GM18861 (cell line): ENCODE measurements around the gene KLF13.

Source experiments
- ATAC-seq: cut with Tn5 transposase; IDR thresholded peaks from one replicate; pipeline ENCODE4 v1.9.1; 2021; ENCODE audit not compliant: unreplicated experiment

The KLF13 gene

DNA sequence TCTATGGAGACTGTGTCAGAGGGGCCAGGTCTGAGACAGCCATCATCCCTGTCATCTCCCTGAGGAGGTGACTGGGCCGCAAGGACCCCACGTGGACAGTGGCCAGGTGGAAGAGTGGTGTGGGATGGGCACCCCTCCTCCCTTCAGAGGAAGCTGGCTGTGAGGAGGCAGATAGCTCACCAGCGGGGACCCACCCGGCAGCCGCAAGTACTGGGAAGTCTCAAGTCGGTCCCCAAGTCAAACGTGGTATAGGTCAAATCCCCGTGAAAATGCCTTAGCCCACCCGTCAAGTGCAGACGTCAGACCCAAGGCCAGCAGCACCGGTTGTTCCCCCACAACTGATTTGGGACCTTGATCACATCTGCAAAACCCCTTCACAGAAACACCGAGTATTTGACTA, 12.3 kb upstream of the KLF13 start:
- ATAC-seq, result no peak

DNA sequence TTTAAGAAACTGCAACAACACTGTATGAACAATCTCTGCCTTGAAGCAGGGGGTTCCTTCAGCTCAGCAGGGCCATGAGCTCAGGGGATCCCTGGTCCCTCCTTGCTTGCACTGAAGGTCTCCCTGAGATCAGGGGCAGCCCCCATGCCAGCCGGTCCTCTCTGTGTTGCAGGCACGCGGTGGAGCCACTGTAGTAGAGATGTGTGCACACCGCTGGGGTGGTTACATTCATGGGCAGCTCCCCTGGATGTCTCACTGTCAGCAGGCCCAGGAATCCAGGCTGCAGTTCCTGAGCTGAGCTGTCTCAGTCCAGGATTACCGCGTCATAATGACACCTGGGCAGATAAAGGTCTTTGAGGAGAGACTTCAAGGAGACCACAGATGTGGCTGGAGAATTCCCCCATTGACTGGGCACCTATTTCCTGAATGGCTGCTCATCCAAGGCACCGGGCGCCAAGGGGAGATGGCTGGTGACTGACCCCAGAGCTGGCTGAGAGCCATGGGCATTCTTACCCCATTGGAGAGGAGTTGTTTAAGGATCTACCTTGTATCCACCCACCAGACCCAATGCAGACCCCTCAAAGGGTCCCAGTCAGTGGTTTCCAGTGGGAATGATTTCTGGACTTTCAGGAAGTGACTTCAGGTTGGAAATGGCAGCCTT, 10.4 kb upstream of the KLF13 start:
- no peak for ATAC-seq

- ATAC-seq, result no peak
These were observed 9.6 kb upstream of the KLF13 start for GRCh38 chr15:31317017-31317416.

- ATAC-seq, result no peak
These were observed 9.0 kb upstream of the KLF13 start for GRCh38 chr15:31317421-31318327.

GRCh38 chr15:31318429-31318828, 8.2 kb upstream of the KLF13 start:
- no peak for ATAC-seq

- ATAC-seq, result no peak
These were observed 6.6 kb upstream of the KLF13 start for GRCh38 chr15:31320022-31320421.

DNA sequence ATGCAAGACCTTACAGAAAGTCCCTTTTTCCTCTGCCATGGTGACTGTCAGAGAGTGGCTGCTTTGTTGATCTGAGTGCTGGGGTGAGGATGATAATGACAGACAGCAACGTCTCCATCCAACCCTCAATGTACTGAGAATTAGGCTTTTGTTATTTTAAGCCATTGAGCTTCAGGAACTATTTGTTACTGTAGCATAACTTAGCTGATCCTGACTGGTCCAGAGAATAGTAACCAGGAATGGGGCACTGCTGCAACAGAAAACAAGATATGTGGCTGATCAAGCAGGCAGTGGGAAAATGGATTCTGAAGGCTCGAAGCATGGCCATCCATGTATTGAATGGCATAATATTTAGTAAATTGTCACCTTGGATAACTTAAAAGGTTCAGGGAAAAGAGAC, 5.2 kb upstream of the KLF13 start:
- no peak for ATAC-seq

GRCh38 chr15:31322504-31322903, 4.1 kb upstream of the KLF13 start:
- ATAC-seq, result no peak

GRCh38 chr15:31323627-31324026, 3.0 kb upstream of the KLF13 start:
- ATAC-seq, result no peak

DNA sequence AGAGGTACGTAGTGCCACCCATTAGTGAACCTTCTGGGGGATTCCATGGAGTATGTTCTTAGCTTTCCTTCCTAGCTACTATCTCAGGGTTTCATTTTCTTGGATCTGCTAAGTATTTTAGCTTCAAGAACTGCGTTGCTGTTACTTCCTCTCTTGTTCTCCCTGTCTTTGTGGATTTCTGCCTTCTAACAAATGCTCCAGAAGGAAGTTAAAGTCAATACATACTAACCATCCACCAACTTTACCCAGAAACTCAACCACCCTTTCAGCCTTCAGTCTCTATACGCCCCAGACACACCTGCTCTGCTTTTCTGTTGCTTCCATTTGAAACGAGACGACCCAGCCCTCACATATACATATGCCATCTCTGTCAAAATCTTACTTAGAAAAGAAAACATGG, 2.4 kb upstream of the KLF13 start:
- no peak for ATAC-seq

- no peak for ATAC-seq
These were observed 1.6 kb upstream of the KLF13 start for GRCh38 chr15:31324806-31325594.

- ATAC-seq, result peak; percentile 1
These were observed 960 bp upstream of the KLF13 start for GRCh38 chr15:31325595-31326155.

- ATAC-seq, result peak; percentile 14
These were observed 437 bp downstream of the KLF13 start for GRCh38 chr15:31326875-31327668.

- no peak for ATAC-seq
These were observed 1.2 kb downstream of the KLF13 start for GRCh38 chr15:31327669-31328427.

DNA sequence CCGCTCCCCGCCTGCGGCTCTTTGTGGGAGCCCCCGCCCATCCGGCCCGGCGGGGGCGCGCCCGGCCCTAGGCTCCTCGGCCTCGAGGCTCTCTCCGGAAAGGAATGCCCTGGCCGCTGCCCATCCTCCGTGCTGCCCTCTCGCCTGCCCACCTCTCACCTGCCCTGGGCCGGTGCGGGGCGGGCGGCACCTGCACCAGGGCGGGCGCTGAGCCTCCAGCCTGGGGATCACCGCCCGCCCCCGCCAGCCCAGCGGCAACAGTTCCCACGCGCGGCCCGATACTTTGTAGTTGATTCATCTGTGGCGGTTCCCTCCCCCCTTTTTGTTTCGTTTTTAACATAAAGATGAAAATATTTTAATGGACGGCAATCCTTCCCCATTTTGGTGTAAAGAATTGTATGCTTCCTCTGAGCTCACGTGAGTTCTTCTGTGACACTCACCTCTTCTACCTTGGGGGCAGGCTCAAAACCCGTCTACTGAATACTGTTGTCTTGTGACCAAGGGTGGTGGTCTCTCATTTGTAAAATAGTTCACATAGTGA, 1.9 kb downstream of the KLF13 start:
- ATAC-seq, result no peak

DNA sequence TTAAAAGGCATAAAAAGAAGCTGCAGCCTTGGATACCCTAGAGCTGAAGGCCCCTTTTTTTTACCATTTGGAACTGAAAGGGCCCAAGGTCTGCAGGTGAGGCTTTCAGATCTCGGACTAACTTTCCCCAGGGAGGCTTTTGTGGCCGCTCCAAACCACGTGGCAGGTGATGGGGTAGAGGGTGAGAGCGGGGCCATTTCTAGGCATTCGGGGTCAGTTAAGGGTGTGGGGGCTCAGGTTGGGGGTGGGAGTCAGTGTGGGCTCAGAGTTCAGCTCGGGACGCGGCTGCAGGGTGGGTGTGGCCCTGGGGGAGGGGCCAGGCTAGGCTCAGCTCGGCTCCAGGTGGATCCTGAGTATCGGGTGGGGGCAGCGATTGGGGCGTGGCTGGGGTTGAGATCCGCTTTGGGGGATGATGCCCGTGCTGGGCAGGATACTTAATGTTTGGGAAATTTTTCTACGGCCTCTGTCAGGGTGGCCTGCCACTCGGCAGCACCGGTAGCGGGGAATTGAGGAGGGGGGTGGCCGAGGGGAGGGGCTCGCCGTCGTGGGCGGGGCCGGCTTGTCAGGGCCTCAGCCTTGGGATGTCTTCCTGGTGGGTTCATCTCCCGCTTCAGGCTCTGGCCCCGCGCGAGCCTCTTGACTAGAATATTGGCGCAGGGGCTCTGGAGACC, 2.5 kb downstream of the KLF13 start:
- no peak for ATAC-seq

DNA sequence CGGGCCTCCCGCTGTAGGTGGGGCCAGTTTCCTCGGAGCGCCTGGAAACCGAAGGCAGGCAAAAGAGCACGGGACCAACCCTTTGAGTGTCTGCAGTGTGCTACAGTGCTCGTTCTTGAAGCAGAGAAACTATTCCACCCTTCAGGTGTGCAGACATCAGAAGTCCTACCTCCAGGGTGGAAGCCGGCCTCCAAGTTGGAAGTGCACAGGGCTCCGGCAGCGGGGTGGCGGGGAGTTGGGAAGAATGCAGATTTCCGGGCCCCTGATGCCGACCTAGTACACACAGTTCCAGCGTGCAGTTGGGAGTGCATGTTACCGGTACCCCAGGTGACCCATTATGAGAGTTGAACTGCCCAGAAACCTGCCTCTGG, 3.0 kb downstream of the KLF13 start:
- ATAC-seq, result no peak

- ATAC-seq, result no peak
These were observed 3.6 kb downstream of the KLF13 start for GRCh38 chr15:31330111-31330785.
